ENCODE results near the gene RIOK3. TPM values are rescaled to one million over a fixed set of nuclear protein-coding genes. Genes with fewer than 3 reads are reported as not detected.
A peak's percentile ranks its signal among the peaks of the same experiment; 100 is the strongest.

Gene RIOK3
- total RNA-seq, 2 experiments from 2014 or later: 74.7 to 81.3 TPM

- peaks cover 49% of the 10 kb centered on the region for H3K36me3 Mint-ChIP-seq (ENCODE audit: low read depth)
- no peaks in the 10 kb centered on the region for H3K9me3 Mint-ChIP-seq
- CTCF ChIA-PET: interaction anchor here (0.8 to 2.0 kb wide), 4 partner anchors 8 to 19 kb away, joined by 3 to 4 read pairs (median 3); no protein-coding TSS in a partner anchor
- H3K27me3 Mint-ChIP-seq: no peaks in the 10 kb centered on the region
- POLR2A ChIA-PET: interaction anchor here (0.6 to 2.1 kb wide), 3 partner anchors 15 to 32 kb away, joined by 3 to 6 read pairs (median 3); partner anchors contain the start of gene RMC1
- H3K4me1 Mint-ChIP-seq (ENCODE audit: low read depth): peaks cover 3% of the 10 kb centered on the region
- H3K4me3 Mint-ChIP-seq: no peak overlapping the region
- intact Hi-C loops (cut with micrococcal nuclease): no loop called here
- ATAC-seq (no peak), DNase-seq (no peak)
- peak overlapping the region; percentile 38 for H3K27ac Mint-ChIP-seq
- TF ChIP-seq, protein P1, sequence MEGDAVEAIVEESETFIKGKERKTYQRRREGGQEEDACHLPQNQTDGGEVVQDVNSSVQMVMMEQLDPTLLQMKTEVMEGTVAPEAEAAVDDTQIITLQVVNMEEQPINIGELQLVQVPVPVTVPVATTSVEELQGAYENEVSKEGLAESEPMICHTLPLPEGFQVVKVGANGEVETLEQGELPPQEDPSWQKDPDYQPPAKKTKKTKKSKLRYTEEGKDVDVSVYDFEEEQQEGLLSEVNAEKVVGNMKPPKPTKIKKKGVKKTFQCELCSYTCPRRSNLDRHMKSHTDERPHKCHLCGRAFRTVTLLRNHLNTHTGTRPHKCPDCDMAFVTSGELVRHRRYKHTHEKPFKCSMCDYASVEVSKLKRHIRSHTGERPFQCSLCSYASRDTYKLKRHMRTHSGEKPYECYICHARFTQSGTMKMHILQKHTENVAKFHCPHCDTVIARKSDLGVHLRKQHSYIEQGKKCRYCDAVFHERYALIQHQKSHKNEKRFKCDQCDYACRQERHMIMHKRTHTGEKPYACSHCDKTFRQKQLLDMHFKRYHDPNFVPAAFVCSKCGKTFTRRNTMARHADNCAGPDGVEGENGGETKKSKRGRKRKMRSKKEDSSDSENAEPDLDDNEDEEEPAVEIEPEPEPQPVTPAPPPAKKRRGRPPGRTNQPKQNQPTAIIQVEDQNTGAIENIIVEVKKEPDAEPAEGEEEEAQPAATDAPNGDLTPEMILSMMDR (IDR thresholded peaks at IDR 0.05): no peak
Measured at GRCh38 chr18:23523429-23524212, 70.5 kb downstream of the RIOK3 start.

- ChIA-PET POLR2A (interaction anchor here (0.8 kb wide), 1 partner anchor 16 kb away, joined by 3 read pairs; no protein-coding TSS in a partner anchor), CTCF (interaction anchor here (0.8 to 2.0 kb wide), 3 partner anchors 9 to 20 kb away, joined by 3 to 4 read pairs (median 3); no protein-coding TSS in a partner anchor)
- Mint-ChIP-seq H3K27me3 (no peaks in the 10 kb centered on the region), H3K36me3 (ENCODE audit: low read depth) (peaks cover 52% of the 10 kb centered on the region), H3K4me1 (ENCODE audit: low read depth) (peaks cover 4% of the 10 kb centered on the region), H3K4me3 (no peak overlapping the region), H3K27ac (no peak overlapping the region), H3K9me3 (no peaks in the 10 kb centered on the region)
- ATAC-seq (no peak), DNase-seq (no peak)
- intact Hi-C loops (cut with micrococcal nuclease): no loop called here
- TF ChIP-seq, protein P1 (IDR thresholded peaks at IDR 0.05): no peak
Measured at GRCh38 chr18:23524213-23524707, 71.2 kb downstream of the RIOK3 start.

- H3K4me3 Mint-ChIP-seq: no peak overlapping the region
- ChIA-PET POLR2A (no interaction called here), CTCF (interaction anchor here (0.9 to 1.4 kb wide), 2 partner anchors 10 to 22 kb away, joined by 4 read pairs; no protein-coding TSS in a partner anchor)
- H3K36me3 Mint-ChIP-seq (ENCODE audit: low read depth): peaks cover 54% of the 10 kb centered on the region
- intact Hi-C loops (cut with micrococcal nuclease): no loop called here
- TF ChIP-seq, protein P1 (IDR thresholded peaks at IDR 0.05): no peak
- peak overlapping the region; percentile 61 for H3K27ac Mint-ChIP-seq
- DNase-seq: no peak
- H3K4me1 Mint-ChIP-seq (ENCODE audit: low read depth): peaks cover 11% of the 10 kb centered on the region
- no peaks in the 10 kb centered on the region for H3K27me3 Mint-ChIP-seq
- H3K9me3 Mint-ChIP-seq: no peaks in the 10 kb centered on the region
- ATAC-seq: no peak
Measured at GRCh38 chr18:23526501-23527063, 73.5 kb downstream of the RIOK3 start.

- TF ChIP-seq, protein P1 (IDR thresholded peaks at IDR 0.05): no peak
- peaks cover 9% of the 10 kb centered on the region for H3K4me1 Mint-ChIP-seq (ENCODE audit: low read depth)
Measured at GRCh38 chr18:23528580-23529472, 75.7 kb downstream of the RIOK3 start.

More at GRCh38 chr18:23528580-23529472, 75.7 kb downstream of the RIOK3 start:
- intact Hi-C loops (cut with micrococcal nuclease): no loop called here
- DNase-seq: no peak
- POLR2A ChIA-PET: interaction anchor here (1.0 to 1.3 kb wide), 2 partner anchors 12 to 57 kb away, joined by 3 to 4 read pairs; no protein-coding TSS in a partner anchor
- Mint-ChIP-seq H3K36me3 (ENCODE audit: low read depth) (peaks cover 41% of the 10 kb centered on the region), H3K4me3 (no peak overlapping the region), H3K27me3 (no peaks in the 10 kb centered on the region), H3K27ac (peak overlapping the region; percentile 56), H3K9me3 (no peaks in the 10 kb centered on the region)
- CTCF ChIA-PET: interaction anchor here (1.0 to 2.0 kb wide), 2 partner anchors 12 to 13 kb away, joined by 7 to 8 read pairs; no protein-coding TSS in a partner anchor
- ATAC-seq: no peak

Measured in activated CD8-positive, alpha-beta T cell treated with anti-CD3 and anti-CD28 coated beads for 36 hours (primary cell).